Body of pancreas (tissue), 4 donors: ENCODE measurements around the gene CCDC57. TPM values are rescaled to one million over a fixed set of nuclear protein-coding genes. Genes with fewer than 3 reads are reported as not detected.

ENCODE experiments used
- ATAC-seq: fragments of 150-250 bp; one replicate; pipeline ENCODE4 v1.9.1; 2016
- DNase-seq, 4 donors: peaks; one replicate each; pipeline ENCODE4 v3.0.0-alpha.2; 2019
- H3K27ac ChIP-seq, 4 donors: fragments of 200-600 bp; sonication (generic); 1 replicate in 3 of 4; 2 replicates in 1 of 4; pipeline versions ENCODE4 v1.5.1 to v1.6.1; 2016 to 2019; ENCODE audit warnings: mild to moderate bottlenecking in 1 of 4, mixed read lengths in 1 of 4, moderate library complexity in 1 of 4
- H3K27me3 ChIP-seq, 2 donors: fragments of 200-600 bp; sonication (generic); one replicate each; pipeline ENCODE4 v1.6.0; 2016; ENCODE audit warnings: mild to moderate bottlenecking in 1 of 2
- H3K36me3 ChIP-seq, 2 donors: fragments of 200-600 bp; sonication (generic); replicated peaks in 1 of 2; 2 replicates each; pipeline ENCODE4 v1.5.1; 2016; ENCODE audit warnings: low read depth in 2 of 2; ENCODE audit not compliant: insufficient read depth in 1 of 2
- H3K4me1 ChIP-seq: fragments of 200-600 bp; sonication (generic); one replicate; pipeline ENCODE4 v1.6.0; 2016
- H3K4me3 ChIP-seq, 2 donors: fragments of 200-600 bp; sonication (generic); 1 replicate in 1 of 2; 2 replicates in 1 of 2; pipeline ENCODE4 v1.5.1; 2016 to 2019
- H3K9me3 ChIP-seq, 3 donors: fragments of 200-600 bp; sonication (generic); 1 replicate in 2 of 3; 2 replicates in 1 of 3; pipeline ENCODE4 v1.5.1; 2016
- CTCF ChIP-seq, 7 experiments: fragments of 450-650 bp in 4 of 7; fragments of 200-600 bp in 3 of 7; sonication (generic) in 3 of 7; IDR thresholded peaks; one replicate each; pipeline ENCODE4 v1.5.1; 2016 to 2019; ENCODE audit warnings: antibody characterized with exemption in 7 of 7
- POLR2A ChIP-seq, 3 donors: fragments of 450-650 bp; IDR thresholded peaks; one replicate each; pipeline ENCODE4 v1.6.1; 2016; ENCODE audit warnings: antibody characterized with exemption in 3 of 3, mild to moderate bottlenecking in 2 of 3
- WGBS, 2 donors: methylation state at CpG; one replicate each; pipeline ENCODE4 v1.1.5; 2017; 5-methylcytosine and 5-hydroxymethylcytosine counted together
- intact Hi-C: fragments of 100-400 bp; cut with DNase I; formaldehyde crosslinking; loops from one replicate; pipeline ENCODE4 v1.15.1; 2023
- total RNA-seq, 2 donors: library from RNA; depleted of rRNA; stranded (reverse); fragments of >200 nt; gene quantifications; one replicate each; pipeline ENCODE4 v1.1.0, GENCODE V29; 2016

CCDC57 gene
- total RNA-seq, 2 donors from 2014 or later = 24.1 to 60.3 TPM

GRCh38 chr17:82089723-82090548 lies 122.7 kb downstream of the CCDC57 start:
- Histone ChIP-seq H3K4me3 (no peak overlapping the region), H3K9me3 (no peaks in the 10 kb centered on the region), H3K27me3 (no peaks in the 10 kb centered on the region), H3K36me3 (peaks cover 8 to 58% of the 10 kb centered on the region in 2 donors), H3K27ac (no peak overlapping the region), H3K4me1 (no peaks in the 10 kb centered on the region)
- DNase-seq (no peak), ATAC-seq (no peak)
- TF ChIP-seq POLR2A (IDR thresholded peaks at IDR 0.05) (no peak), CTCF (IDR thresholded peaks at IDR 0.05) (no peak)
- intact Hi-C loops = no loop called here
- 40 to 89% methylated on average over 1 to 27 of the region's 29 CpGs for WGBS, 2 donors

- TF ChIP-seq CTCF (IDR thresholded peaks at IDR 0.05) (no peak), POLR2A (IDR thresholded peaks at IDR 0.05) (no peak)
- H3K9me3 ChIP-seq = no peaks in the 10 kb centered on the region
- H3K4me3 ChIP-seq = no peak overlapping the region
- 93 to 100% methylated on average over 2 to 43 of the region's 47 CpGs for WGBS, 2 donors
- H3K4me1 ChIP-seq = no peaks in the 10 kb centered on the region
- intact Hi-C loops = no loop called here
- no peak overlapping the region for H3K27ac ChIP-seq
- peaks cover 10 to 61% of the 10 kb centered on the region in 2 donors for H3K36me3 ChIP-seq
- DNase-seq (no peak), ATAC-seq (no peak)
- H3K27me3 ChIP-seq = no peaks in the 10 kb centered on the region
Measured at GRCh38 chr17:82088838-82089722, 123.6 kb downstream of the CCDC57 start.

GRCh38 chr17:82087961-82088837 lies 124.4 kb downstream of the CCDC57 start:
- Histone ChIP-seq H3K36me3 (peaks cover 19 to 66% of the 10 kb centered on the region in 2 donors), H3K4me1 (no peaks in the 10 kb centered on the region), H3K27me3 (no peaks in the 10 kb centered on the region), H3K4me3 (no peak overlapping the region), H3K9me3 (no peaks in the 10 kb centered on the region), H3K27ac (no peak overlapping the region)
- intact Hi-C loops = no loop called here
- TF ChIP-seq CTCF (IDR thresholded peaks at IDR 0.05) = no peak
- TF ChIP-seq POLR2A (IDR thresholded peaks at IDR 0.05) = no peak
- no peak for DNase-seq
- no peak for ATAC-seq
- WGBS, 2 donors = 94 to 95% methylated on average over 37 to 48 of the region's 48 CpGs

GRCh38 chr17:82086941-82087906 lies 125.4 kb downstream of the CCDC57 start:
- no peaks in the 10 kb centered on the region for H3K4me1 ChIP-seq
- peaks cover 21 to 63% of the 10 kb centered on the region in 2 donors for H3K36me3 ChIP-seq
- DNase-seq = no peak
- 89 to 91% methylated on average over 15 to 36 of the region's 39 CpGs for WGBS, 2 donors
- ATAC-seq = no peak
- no peak for TF ChIP-seq CTCF (IDR thresholded peaks at IDR 0.05)
- TF ChIP-seq POLR2A (IDR thresholded peaks at IDR 0.05) = no peak
- no peak overlapping the region for H3K27ac ChIP-seq
- intact Hi-C loops = no loop called here
- H3K9me3 ChIP-seq = no peaks in the 10 kb centered on the region
- H3K4me3 ChIP-seq = no peak overlapping the region
- H3K27me3 ChIP-seq = no peaks in the 10 kb centered on the region
